Measurements from ENCODE around the gene ESPL1.

ESPL1 gene

DNA sequence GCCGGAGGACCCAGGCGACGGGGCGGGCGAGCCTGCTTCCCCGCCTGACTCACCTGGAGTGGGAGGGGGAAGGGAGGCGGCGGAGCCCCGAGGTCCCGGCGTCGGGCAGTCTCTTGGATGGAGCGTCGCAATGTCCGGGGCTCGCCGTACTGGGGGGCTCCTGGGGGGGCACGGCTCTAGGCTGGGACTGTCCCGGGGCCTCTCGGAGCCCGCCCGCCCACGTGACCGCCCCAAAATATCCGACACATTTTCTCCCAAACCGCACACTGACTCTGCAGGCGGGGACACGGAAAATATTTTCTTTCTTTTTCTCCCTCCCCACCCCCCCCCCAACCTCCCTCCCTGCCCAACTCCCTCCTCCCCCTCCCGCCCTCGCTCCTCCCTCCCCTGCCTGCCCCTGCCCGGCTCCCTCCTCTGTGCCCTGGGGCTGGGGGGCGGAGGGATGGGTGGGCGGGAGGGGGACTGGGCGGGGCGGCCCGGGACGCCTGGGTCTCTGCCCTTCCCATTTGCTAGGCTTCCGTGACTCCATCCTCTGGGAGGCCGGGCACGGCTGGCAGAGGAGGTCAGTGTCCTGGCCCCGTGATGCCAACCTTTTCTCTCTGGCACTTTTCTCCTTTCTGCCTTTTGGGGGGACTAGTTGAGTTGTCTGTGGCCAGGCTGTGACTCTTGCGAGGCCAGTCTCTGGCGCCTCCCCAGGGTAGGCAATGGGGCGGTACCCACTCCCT is 36.0 kb upstream of the ESPL1 start, which contains the start of gene RARG:
Gene RARG (minus strand): TSS at position 289 of the 725 bp plus-strand sequence. CDS start 4,664 bp downstream, outside the sequence.
- DNase-seq (ENCODE audit: low read depth) = no peak

DNA sequence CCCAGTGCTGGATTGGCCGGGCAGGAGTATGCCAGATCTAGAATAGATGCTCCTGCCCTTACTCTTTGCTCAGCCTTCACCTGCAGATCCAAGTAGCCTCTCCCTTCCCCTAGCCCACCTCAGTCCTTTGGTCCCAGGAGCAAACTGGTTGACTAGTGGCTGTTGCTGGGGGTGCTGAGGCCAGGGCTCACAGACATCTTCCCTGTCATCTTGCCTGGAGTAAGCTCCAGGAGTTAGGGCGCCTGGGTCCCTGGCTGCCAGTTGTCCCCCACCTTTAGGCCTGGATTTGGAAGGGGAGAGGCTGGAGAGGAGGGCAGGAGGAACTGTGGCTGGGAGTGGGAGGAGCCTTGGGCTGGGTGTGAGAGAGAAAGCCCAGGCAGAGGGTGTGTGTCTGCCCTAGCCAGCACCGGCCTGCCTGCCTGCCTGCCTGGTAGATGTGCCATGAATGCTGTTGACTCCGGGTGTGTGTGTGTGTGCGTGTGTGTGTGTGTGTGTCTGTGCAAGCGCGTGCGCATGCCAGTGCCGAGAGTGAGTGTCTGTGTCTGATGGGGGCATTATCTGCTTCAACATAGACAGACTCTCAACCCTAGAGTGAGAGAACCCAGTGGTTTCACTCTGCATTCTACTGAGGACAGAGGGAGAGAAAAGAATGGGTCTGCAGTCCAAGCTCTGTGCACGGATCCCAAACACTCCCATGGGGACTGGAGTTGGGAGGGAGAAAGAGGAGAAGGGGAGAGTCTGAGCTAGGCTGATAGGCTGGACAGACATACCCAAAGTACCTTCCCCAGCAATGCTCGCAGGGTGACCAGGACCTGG is 35.2 kb upstream of the ESPL1 start:
- no peak for DNase-seq (ENCODE audit: low read depth)

DNA sequence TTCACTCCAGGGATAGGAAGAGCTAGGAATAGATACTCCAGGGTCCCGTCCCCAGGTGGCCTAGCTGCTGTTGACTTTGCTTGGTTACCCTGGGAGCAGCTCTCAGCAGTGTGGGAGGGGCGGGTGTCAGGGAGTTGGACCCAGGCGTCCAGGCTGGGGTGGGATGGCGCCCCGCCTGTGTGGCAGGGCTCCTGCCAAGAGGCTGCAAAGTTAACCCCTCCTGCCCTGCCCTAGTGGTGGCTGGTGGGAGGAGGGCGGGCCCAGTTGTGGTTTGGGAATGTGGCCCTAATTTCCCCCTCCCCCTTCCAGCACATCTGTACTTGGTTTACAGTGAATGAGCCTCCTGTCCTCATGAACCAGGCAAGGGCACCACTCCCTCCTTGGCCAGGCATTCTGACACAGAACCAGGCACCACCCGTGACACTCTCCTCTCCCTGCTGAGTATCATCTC is 34.4 kb upstream of the ESPL1 start:
- DNase-seq (ENCODE audit: low read depth) = no peak

DNA sequence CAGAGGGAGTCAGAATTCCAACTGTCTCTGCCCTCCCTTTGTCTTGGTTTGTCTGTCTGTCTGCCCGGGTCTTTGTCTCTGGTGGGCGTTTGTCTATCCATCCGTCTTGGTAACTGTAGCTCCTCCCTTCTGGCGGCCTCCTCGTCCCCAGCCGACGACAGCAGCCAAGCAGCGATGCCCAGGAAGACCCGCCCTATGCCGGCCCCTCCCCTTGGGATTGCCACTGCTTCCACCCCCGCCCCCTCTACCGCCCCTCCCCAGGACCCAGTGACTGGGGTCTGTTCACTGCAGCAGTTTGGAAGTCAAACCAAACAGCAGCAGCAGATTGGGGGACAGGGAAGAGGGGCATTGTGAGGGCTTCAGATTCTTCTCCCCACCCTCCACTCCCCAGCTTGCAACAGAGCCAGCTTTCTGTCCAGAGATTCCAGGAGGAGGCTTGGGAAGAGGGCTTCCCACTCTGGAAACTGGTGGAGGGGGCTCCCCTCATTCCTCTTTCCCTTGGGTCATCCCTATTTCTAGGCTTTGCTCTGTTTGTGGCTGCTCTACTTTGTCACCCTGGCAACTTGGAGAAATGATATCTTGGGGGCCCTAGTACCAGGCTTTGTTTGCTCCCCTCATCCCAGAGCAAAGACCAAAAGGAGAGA is 33.7 kb upstream of the ESPL1 start:
- no peak for DNase-seq (ENCODE audit: low read depth)

DNA sequence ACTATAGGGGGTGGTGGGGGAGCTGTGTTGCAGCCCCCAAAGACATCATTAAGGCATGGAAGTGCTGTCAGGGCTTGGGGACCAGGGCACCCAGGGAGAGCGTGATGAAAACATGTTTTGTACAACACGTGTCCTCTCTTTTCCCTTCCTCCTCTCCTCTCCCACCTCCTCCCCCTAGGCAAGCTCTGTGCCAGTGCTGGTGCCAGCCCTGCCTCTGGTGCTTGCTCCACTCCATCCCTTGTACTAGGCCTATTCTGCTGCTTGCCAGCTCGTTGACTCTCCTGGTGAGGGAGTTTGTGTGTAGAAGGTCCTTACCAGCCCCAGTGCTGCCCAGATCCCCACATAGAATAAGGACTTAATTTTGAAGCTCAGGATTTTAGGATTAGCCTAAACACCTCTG is 32.9 kb upstream of the ESPL1 start:
- no peak for DNase-seq (ENCODE audit: low read depth)

DNA sequence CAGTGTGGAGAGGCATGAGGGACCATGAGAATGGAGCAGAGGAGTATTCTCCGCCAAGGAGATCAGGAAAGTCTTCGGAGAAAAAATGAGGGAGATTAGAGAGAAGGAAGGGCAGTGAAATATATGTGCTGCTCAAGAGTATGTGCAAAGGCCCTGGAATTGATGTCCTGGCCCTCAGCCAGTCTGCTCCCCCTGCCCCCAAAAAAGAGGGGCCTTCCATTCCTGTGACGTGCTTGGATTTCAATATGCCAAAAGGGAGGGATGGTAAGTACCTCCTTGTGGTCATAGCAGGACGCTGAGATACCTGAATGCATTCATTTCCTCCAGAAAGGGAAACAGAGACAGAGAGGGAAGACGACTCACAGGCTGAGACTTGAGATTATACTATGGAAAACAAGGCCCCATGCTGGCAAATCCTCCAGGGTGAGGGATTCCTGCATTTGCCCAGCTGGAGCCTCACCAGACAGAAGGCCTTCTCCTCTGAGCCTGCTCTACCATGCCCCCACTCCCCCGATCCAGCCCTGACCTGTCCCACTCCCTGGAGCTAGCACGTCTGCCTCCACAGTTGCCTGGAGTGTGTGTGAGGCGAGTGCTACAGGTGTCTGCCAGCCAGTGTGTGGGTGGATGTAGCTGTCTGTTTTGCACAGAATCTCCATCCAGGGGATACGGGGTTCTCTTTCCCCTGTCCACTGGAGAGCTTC is 32.2 kb upstream of the ESPL1 start:
- no peak for DNase-seq (ENCODE audit: low read depth)

DNA sequence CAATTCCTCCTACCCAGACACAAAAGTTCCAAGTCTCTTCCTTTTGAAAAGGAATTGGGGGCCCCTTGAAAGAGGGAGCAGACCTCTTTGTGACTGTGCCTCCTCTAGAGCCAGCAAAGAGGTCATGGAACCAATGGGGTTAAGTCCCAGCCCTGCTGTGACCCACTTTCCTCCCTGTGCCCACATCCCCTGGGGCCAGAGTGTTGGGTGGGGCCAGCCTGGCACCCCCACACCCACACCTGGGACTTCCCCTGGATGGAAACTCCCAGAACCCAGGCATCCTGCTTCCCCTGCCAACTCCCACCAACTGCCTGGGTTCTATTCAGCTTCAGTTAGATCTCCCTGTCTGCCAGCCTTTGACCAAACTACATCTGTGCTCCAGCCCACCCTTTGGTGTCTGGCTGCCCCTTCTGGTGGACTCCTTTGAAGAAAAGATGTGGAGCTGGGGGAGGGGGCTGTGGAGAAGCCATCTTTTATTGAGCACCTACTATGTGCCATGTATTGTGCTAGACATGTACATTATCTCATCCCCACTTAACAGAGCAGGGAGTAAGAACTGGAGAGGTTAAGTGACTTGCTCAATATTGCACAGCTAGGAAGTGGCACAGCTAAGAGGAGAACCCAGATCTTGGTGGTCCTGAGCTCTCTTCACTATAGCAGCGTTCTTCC is 31.5 kb upstream of the ESPL1 start:
- DNase-seq (ENCODE audit: low read depth) = no peak

DNA sequence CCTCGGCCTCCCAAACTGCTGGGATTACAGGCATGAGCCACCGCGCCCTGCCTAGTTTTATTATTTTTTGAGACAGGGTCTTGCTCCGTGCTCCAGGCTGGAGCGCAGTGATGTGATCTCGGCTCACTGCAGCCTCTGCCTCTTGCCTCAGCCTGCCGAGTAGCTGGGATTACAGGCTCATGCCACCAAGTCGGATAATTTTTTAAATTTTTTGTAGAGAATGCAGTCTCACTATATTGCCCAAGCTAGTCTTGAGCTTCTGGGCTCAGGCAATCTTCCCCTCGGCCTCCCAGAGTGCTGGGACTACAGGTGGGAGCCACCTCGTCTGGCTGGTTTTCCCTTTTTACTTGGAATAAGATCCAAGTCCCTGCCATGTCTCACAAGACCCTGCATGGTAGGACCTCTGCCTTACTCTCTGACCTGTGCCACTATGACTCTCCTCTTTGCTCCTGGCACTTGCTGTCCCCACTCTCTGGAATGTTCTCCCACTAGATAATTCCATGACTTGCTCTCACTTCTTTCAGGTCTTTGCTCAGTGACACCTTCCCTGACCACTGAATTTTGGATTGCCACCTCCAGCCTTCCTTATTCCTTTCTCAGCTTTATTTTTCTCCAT is 28.3 kb upstream of the ESPL1 start:
- no peak for DNase-seq (ENCODE audit: low read depth)

DNA sequence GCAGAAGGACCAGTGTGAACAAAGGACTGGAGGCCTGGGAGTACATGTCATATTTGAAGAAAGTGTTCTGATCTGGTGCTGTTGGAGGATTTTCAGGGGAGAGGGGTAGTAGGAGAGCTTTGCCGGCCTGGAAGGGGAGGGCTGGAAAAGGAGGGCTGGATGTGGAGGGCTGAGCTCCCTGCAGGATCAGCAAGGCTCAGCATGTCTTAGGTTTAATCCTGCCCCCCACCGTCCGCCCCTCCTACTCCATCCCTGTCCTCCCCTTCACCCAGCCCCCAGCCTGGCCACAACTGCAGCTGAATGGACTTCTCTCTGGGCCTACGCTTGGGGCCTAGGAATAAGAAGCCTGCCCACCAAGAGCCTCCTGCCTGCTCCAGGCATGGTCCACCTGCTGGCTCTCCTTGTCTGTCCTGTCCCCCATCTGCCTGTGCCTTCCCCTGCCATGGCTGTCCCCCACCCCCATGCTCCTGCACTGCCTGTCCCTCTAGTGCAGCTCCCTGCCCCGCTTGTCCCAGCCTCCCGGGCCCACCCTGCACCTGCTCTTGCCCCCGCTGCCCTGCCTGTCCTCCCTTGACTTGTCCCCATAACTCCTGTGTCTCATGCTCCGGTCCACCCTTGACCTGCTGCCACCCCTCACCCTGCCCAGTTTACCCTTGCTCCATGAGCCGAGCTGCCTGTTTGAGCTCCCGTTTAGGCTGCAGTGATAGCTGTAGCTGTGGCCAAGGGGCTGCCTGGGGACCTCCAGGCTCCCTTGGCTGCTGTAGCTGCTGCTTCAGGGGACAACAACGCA is 26.3 kb upstream of the ESPL1 start:
- DNase-seq (ENCODE audit: low read depth) = no peak

DNA sequence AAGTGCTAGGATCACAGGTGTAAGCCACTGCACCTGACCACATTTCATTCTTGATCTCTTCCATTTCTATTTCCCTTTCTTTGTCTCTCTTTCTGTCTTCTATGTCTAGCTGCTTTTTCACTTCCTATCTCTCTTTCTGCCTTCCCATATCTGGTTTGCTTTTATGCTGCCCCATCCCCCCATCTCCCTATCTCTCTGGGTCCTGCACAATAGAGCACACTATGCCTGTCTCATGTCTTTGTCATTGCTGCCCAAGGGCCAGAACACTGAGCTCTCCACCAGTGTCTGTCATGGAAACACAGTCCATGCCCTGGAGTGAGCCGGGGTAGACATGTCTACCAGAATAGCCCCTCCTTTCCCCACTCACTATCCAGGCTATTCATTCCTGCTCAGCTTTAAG is 23.8 kb upstream of the ESPL1 start:
- DNase-seq (ENCODE audit: low read depth) = no peak

DNA sequence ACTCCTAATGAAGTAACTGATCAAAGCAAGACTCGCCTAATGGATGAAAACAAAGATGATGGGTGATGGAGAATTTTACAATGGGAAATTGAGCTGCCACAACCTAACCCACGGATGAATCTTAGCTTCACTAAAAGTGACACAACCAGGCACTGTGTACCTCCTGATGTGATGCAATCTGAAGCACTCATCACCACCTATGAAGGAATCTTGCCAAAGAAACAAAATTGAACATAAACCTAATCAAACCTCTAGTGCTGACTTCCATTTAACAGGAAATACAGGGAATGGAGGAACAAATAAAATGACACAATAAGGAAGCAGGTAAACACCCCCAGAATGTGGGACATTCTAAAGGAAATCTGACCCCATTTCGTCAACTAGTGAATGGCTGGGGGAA is 22.8 kb upstream of the ESPL1 start:
- DNase-seq (ENCODE audit: low read depth) = no peak

DNA sequence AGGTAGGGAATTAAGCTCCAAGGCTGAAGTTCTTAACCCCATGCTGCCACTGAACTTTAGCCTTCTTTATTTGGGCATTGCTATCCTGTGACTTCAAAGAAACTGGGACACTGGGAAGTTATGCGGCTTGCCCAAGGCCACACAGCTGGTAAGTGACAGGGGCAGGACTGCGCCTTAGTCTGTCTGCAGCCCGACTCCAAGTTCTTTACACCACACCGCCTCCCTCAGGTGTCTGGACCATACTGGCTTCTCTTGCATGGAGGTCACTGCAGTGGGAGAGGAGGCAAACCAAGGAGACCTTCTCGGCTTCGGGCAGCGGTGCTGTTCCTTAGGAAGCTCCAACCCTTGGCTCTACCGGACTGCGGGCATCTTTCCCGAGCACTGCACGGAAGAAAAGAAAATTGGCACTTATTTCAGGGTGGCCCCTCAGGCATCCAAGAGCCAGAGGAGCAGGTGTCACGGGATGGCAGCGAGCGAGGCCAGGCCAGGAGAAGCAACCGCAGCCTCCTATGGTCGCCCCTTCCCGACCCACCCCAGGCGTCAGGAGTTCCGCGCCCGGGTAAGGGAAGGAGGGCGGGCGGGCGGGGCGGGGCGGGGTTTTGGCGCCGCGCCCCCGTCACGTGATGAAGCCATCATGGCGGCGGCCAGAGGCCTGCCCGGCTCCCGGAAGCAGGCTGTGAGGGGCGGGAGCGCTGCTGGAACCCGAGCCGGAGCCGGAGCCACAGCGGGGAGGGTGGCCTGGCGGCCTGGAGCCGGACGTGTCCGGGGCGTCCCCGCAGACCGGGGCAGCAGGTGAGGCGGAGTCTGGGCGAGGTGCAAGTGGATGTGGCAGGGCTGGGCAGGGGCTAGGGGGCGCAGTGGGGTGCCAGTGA is 16.4 kb upstream of the ESPL1 start:
- DNase-seq (ENCODE audit: low read depth) = no peak

DNA sequence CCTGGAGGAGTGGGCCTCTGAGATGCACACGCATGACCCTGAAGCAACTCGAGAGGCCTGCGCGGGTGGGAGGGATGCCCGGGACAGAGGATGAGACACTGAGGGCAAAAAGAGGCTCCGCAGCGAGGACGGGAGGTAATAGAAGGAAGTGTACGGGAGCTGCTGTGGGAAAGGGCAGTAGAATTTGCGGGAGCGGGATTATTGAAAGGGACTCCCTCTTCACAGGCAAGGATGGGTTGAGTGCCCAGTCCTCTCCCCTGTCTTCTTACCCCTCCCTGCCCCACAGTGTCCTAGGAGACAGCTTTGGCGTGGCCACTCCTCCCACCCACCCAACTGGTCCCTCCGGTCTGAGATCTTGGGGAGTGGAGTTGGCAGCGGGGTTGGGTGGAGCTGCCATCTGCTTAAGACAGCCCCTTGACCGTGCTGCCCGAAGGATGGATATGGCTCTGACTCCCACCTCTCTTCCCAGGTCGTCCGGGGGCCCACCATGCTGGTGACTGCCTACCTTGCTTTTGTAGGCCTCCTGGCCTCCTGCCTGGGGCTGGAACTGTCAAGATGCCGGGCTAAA is 15.7 kb upstream of the ESPL1 start:
- no peak for DNase-seq (ENCODE audit: low read depth)

DNA sequence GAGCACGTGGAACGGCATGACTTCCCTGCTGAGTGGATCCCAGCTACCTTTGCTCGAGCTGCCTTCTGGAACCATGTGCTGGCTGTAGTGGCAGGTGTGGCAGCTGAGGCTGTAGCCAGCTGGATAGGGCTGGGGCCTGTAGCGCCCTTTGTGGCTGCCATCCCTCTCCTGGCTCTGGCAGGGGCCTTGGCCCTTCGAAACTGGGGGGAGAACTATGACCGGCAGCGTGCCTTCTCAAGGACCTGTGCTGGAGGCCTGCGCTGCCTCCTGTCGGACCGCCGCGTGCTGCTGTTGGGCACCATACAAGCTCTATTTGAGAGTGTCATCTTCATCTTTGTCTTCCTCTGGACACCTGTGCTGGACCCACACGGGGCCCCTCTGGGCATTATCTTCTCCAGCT is 14.8 kb upstream of the ESPL1 start:
- DNase-seq (ENCODE audit: low read depth) = no peak

DNA sequence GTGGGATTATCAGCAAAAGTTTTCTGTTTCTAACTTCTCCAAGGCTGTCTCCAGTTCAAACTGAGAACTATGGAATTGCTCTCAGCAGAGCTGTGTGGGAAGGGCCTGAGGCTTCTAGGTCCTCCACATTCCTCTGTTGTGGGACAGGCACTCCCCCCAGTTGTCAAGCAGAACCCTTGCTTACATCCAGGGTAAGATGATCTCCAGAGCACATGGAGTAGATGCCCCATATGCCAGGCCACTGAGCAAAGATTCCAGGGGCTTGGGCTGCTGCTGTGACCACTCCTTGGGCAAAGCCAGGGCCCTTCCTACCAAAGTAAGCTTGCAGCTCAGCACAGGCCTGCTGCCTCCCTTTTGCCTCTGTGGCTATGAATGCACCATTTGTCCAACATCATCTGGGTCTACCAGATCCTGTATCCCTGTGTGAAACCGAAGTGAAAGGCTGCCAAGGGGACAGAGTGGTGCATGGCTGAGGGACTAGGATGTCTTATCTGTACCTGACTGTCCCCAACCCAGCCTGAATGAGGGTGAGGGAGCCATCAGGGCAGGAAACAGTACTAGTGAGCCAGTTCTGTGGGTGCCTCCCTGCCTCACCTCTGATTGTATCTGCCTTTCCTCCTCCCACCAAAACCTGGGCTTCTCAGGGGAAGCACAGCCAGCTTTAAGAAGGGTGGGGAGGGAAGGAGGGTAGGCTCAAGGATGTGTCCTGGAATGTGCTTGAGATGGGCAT is 13.1 kb upstream of the ESPL1 start:
- DNase-seq (ENCODE audit: low read depth) = no peak

DNA sequence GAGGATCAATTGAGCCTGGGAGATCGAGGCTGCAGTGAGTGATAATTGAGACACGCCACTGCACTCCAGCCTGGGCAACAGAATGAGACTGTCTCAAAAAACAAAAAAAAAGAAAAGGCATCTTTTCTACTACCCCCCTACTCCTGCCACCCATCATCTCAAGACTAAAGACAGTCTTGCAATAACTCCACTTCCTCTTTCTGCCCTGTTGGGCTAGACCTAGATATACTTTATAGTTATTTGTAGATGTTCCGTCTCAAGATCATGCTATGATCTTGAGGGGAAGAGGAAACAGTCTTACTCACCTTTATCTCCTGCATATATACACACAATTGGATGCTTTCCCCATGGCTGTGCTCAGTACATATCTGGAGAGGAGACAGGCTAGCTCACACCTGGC is 12.1 kb upstream of the ESPL1 start:
- no peak for DNase-seq (ENCODE audit: low read depth)

DNA sequence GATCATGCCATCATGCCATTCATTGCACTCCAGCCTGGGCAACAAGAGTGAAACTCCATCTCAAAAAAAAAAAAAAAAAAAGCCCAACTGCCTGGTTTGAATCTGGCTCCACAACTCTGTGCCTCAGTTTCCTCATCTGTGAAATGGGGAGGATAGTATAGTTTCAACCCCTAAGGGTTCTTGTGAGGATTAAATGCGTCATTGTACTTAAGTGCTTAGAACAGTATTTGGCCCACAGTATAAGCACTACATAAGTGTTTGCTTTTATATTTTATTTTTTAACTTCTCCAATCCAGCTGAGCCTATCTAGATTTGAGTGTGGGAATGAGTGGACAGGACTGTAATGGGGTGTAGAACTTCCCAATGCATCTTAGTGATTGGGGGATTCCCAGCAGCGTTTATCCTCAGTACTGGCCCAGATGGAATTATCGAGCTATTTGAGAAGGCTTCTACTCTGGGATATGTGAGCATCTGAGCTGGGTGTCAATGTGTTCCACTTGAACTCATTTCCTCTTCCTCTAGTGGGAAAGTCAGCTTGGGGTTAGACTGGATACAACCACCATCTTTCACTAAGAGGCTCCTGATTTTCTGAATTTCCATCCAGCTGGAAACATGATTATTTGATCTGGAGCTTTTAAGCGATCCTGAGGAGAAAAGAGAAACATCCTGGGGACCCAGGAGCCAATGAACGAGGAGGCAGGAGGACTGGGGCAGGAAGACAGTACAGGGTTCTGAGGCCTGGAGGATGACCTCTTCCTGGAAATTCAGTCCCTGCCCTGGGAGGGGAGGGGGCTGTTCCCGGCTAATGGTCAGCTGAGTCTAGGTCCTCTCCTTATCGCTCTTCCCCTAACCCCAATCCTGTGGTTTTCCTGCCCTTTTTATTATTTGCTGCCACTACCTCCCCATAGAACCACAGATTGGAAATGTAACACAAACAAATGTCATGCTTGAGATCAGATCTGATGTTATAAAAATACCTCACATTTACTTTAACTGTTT is 9.3 kb upstream of the ESPL1 start:
- no peak for DNase-seq (ENCODE audit: low read depth)

All from GM04503 (cell line).